Measurements from ENCODE around the gene VAMP3. TPM values are rescaled to one million over a fixed set of nuclear protein-coding genes. Genes with fewer than 3 reads are reported as not detected.

VAMP3 gene
- total RNA-seq, 2 experiments from 2014 or later = 13.2 to 20.9 TPM

GRCh38 chr1:7824701-7825100 is 53.6 kb downstream of the VAMP3 start:
- no peaks in the 10 kb centered on the region for H3K9me3 Mint-ChIP-seq
- peaks cover 5% of the 10 kb centered on the region for H3K4me1 Mint-ChIP-seq (ENCODE audit: low read depth)
- H3K4me3 Mint-ChIP-seq = no peak overlapping the region
- DNase-seq = no peak
- no peak overlapping the region for H3K27ac Mint-ChIP-seq
- H3K36me3 Mint-ChIP-seq (ENCODE audit: low read depth) = peaks cover 7% of the 10 kb centered on the region
- no peaks in the 10 kb centered on the region for H3K27me3 Mint-ChIP-seq
- CTCF ChIA-PET = no interaction called here
- intact Hi-C loops (cut with micrococcal nuclease) = no loop called here
- no peak for ATAC-seq
- no peak for TF ChIP-seq CTCF (IDR thresholded peaks at IDR 0.05)
- POLR2A ChIA-PET = no interaction called here

- Mint-ChIP-seq H3K27ac (no peak overlapping the region), H3K4me3 (peak overlapping the region; percentile 74)
- intact Hi-C loops (cut with micrococcal nuclease) = no loop called here
Observed at GRCh38 chr1:7826363-7826762, 55.3 kb downstream of the VAMP3 start.

GRCh38 chr1:7827126-7827955 is 56.2 kb downstream of the VAMP3 start:
- intact Hi-C loops (cut with micrococcal nuclease) = no loop called here
- no peak for ATAC-seq

More at GRCh38 chr1:7826363-7826762, 55.3 kb downstream of the VAMP3 start:
- CTCF ChIA-PET = interaction anchor here (1.2 kb wide), 1 partner anchor 18 kb away, joined by 5 read pairs; no protein-coding TSS in a partner anchor
- TF ChIP-seq CTCF (IDR thresholded peaks at IDR 0.05) = no peak
- Mint-ChIP-seq H3K9me3 (no peaks in the 10 kb centered on the region), H3K36me3 (ENCODE audit: low read depth) (peaks cover 5% of the 10 kb centered on the region), H3K27me3 (no peaks in the 10 kb centered on the region), H3K4me1 (ENCODE audit: low read depth) (peaks cover 8% of the 10 kb centered on the region)
- ATAC-seq = no peak
- DNase-seq = no peak
- POLR2A ChIA-PET = no interaction called here

More at GRCh38 chr1:7827126-7827955, 56.2 kb downstream of the VAMP3 start:
- TF ChIP-seq CTCF (IDR thresholded peaks at IDR 0.05) = no peak
- DNase-seq = peak; percentile 17
- Mint-ChIP-seq H3K36me3 (ENCODE audit: low read depth) (peaks cover 5% of the 10 kb centered on the region), H3K27ac (peak overlapping the region; percentile 80), H3K4me1 (ENCODE audit: low read depth) (peaks cover 8% of the 10 kb centered on the region), H3K4me3 (peak overlapping the region; percentile 74), H3K27me3 (no peaks in the 10 kb centered on the region), H3K9me3 (no peaks in the 10 kb centered on the region)
- CTCF ChIA-PET = interaction anchor here (0.6 to 1.6 kb wide), 3 partner anchors 19 to 159 kb away, joined by 3 to 5 read pairs (median 3); no protein-coding TSS in a partner anchor
- POLR2A ChIA-PET = no interaction called here

Other genes with a start within 250 kb of the VAMP3 start
- 1 to 10 TPM; 2.1 to 2.4 TPM for gene PER3, start 13.0 kb downstream of the VAMP3 start, total RNA-seq
- not detected for gene UTS2, start 81.8 kb downstream of the VAMP3 start, total RNA-seq
- 100 to 1,000 TPM; 214 to 219 TPM for gene TNFRSF9, start 169.5 kb downstream of the VAMP3 start, total RNA-seq
- 100 to 1,000 TPM; 539 to 552 TPM for gene PARK7, start 190.4 kb downstream of the VAMP3 start, total RNA-seq